GM10266 (cell line): ENCODE data around the gene TBCD.

ENCODE experiments used
- DNase-seq: peaks from one replicate; pipeline ENCODE4 v3.0.0; 2012; ENCODE audit errors: extremely low spot score
- CTCF ChIP-seq: IDR thresholded peaks from 2 replicates; pipeline ENCODE4 v1.5.1; 2012; ENCODE audit warnings: mild to moderate bottlenecking, low read depth; ENCODE audit not compliant: control insufficient read depth, insufficient read depth; ENCODE audit errors: missing control alignments

The TBCD gene

GRCh38 chr17:82826956-82827355, 75.1 kb downstream of the TBCD start:
- no peak for DNase-seq
- TF ChIP-seq CTCF: no peak

GRCh38 chr17:82828875-82829487, 77.1 kb downstream of the TBCD start:
- DNase-seq: no peak
- no peak for TF ChIP-seq CTCF

GRCh38 chr17:82830249-82830661, 78.4 kb downstream of the TBCD start:
- no peak for DNase-seq
- TF ChIP-seq CTCF: no peak

GRCh38 chr17:82831041-82831817, 79.4 kb downstream of the TBCD start:
- DNase-seq: no peak

GRCh38 chr17:82831818-82832200, 79.9 kb downstream of the TBCD start:
- DNase-seq: no peak
- no peak for TF ChIP-seq CTCF

More at GRCh38 chr17:82831041-82831817, 79.4 kb downstream of the TBCD start:
- no peak for TF ChIP-seq CTCF

- TF ChIP-seq CTCF: no peak
- DNase-seq: no peak
Observed at GRCh38 chr17:82832411-82832810, 80.5 kb downstream of the TBCD start.

- DNase-seq: no peak
- TF ChIP-seq CTCF: no peak
Observed at GRCh38 chr17:82832881-82833475, 81.1 kb downstream of the TBCD start.
